HG02884 (cell line): ENCODE data around the gene WSCD1.

Experiments used
- ATAC-seq: cut with Tn5 transposase; IDR thresholded peaks from one replicate; pipeline ENCODE4 v1.9.1; 2021; ENCODE audit warnings: mild to moderate bottlenecking, moderate library complexity; ENCODE audit not compliant: unreplicated experiment

Gene WSCD1

GRCh38 chr17:6069539-6070429 lies at the start of gene WSCD1:
Gene WSCD1, plus strand, starts transcription at chr17:6070379. Its CDS starts 10,280 bp downstream, at chr17:6080659.
- no peak for ATAC-seq

GRCh38 chr17:6021011-6021400 lies 49.2 kb upstream of the WSCD1 start:
- no peak for ATAC-seq

GRCh38 chr17:6021627-6022026 lies 48.6 kb upstream of the WSCD1 start:
- ATAC-seq: no peak

GRCh38 chr17:6023036-6023831 lies 46.9 kb upstream of the WSCD1 start:
- ATAC-seq: no peak

GRCh38 chr17:6024576-6024975 lies 45.6 kb upstream of the WSCD1 start:
- ATAC-seq: no peak

GRCh38 chr17:6027342-6028024 lies 42.7 kb upstream of the WSCD1 start:
- ATAC-seq: no peak

- no peak for ATAC-seq
Observed at GRCh38 chr17:6028294-6028693, 41.9 kb upstream of the WSCD1 start.

GRCh38 chr17:6035801-6036394 lies 34.3 kb upstream of the WSCD1 start:
- no peak for ATAC-seq

GRCh38 chr17:6040504-6040903 lies 29.7 kb upstream of the WSCD1 start:
- no peak for ATAC-seq

GRCh38 chr17:6041246-6041645 lies 28.9 kb upstream of the WSCD1 start:
- ATAC-seq: no peak

GRCh38 chr17:6043405-6043804 lies 26.8 kb upstream of the WSCD1 start:
- no peak for ATAC-seq

- ATAC-seq: no peak
Observed at GRCh38 chr17:6044261-6044660, 25.9 kb upstream of the WSCD1 start.

- no peak for ATAC-seq
Observed at GRCh38 chr17:6045621-6046357, 24.4 kb upstream of the WSCD1 start.

- ATAC-seq: no peak
Observed at GRCh38 chr17:6046431-6046830, 23.7 kb upstream of the WSCD1 start.

- ATAC-seq: no peak
Observed at GRCh38 chr17:6046931-6047330, 23.2 kb upstream of the WSCD1 start.

- ATAC-seq: no peak
Observed at GRCh38 chr17:6047966-6048365, 22.2 kb upstream of the WSCD1 start.

- no peak for ATAC-seq
Observed at GRCh38 chr17:6048486-6048885, 21.7 kb upstream of the WSCD1 start.

- no peak for ATAC-seq
Observed at GRCh38 chr17:6052926-6053325, 17.3 kb upstream of the WSCD1 start.

GRCh38 chr17:6054372-6054771 lies 15.8 kb upstream of the WSCD1 start:
- ATAC-seq: no peak

- ATAC-seq: no peak
Observed at GRCh38 chr17:6056104-6056503, 14.1 kb upstream of the WSCD1 start.
